GM11168 (cell line): Measurements from ENCODE around the gene ALG9.

Source experiments
- in situ Hi-C: fragments of 300-500 bp; cut with MboI; formaldehyde crosslinking; loops from one replicate; pipeline ENCODE4 v1.12.0; 2022; ENCODE audit warnings: low sequenced_read_pairs; ENCODE audit not compliant: unreplicated experiment

ALG9 gene

GRCh38 chr11:111882202-111882601 lies 10.8 kb upstream of the ALG9 start:
- in situ Hi-C loops: no loop called here

- in situ Hi-C loops: no loop called here
Measured at GRCh38 chr11:111879637-111879960, 8.2 kb upstream of the ALG9 start.

- in situ Hi-C loops: no loop called here
Measured at GRCh38 chr11:111878849-111879636, 7.7 kb upstream of the ALG9 start, which contains the start of the genes CFAP68 and FDXACB1. CFAP68 (plus strand) TSS chr11:111879541; CDS start chr11:111879561, 20 bp downstream. FDXACB1 (minus strand) TSS chr11:111879165; CDS start chr11:111879132, 33 bp downstream.

GRCh38 chr11:111878385-111878848 lies 7.0 kb upstream of the ALG9 start:
- in situ Hi-C loops: no loop called here

- in situ Hi-C loops: no loop called here
Measured at GRCh38 chr11:111871693-111872161, 346 bp upstream of the ALG9 start.

- in situ Hi-C loops: no loop called here
Measured at GRCh38 chr11:111870522-111870885, 877 bp downstream of the ALG9 start.

- in situ Hi-C loops: no loop called here
Measured at GRCh38 chr11:111870113-111870512, 1.3 kb downstream of the ALG9 start.

- in situ Hi-C loops: no loop called here
Measured at GRCh38 chr11:111860257-111860656, 11.1 kb downstream of the ALG9 start.

- in situ Hi-C loops: no loop called here
Measured at GRCh38 chr11:111855506-111855905, 15.9 kb downstream of the ALG9 start.

GRCh38 chr11:111852103-111852502 lies 19.3 kb downstream of the ALG9 start:
- in situ Hi-C loops: no loop called here

GRCh38 chr11:111851636-111852035 lies 19.7 kb downstream of the ALG9 start:
- in situ Hi-C loops: no loop called here

GRCh38 chr11:111851067-111851466 lies 20.3 kb downstream of the ALG9 start:
- in situ Hi-C loops: no loop called here

GRCh38 chr11:111849631-111850030 lies 21.8 kb downstream of the ALG9 start:
- in situ Hi-C loops: loop anchor here (10.0 kb wide), 2 partner anchors 65 to 255 kb away; no protein-coding TSS in a partner anchor

GRCh38 chr11:111846636-111847035 lies 24.7 kb downstream of the ALG9 start:
- in situ Hi-C loops: loop anchor here (10.0 kb wide), 2 partner anchors 62 to 252 kb away; no protein-coding TSS in a partner anchor

- in situ Hi-C loops: loop anchor here (10.0 kb wide), 2 partner anchors 61 to 251 kb away; no protein-coding TSS in a partner anchor
Measured at GRCh38 chr11:111846063-111846462, 25.3 kb downstream of the ALG9 start.

GRCh38 chr11:111845276-111846028 lies 25.9 kb downstream of the ALG9 start:
- in situ Hi-C loops: loop anchor here (10.0 kb wide), 2 partner anchors 61 to 251 kb away; no protein-coding TSS in a partner anchor

GRCh38 chr11:111843661-111844060 lies 27.7 kb downstream of the ALG9 start:
- in situ Hi-C loops: loop anchor here (10.0 kb wide), 2 partner anchors 59 to 249 kb away; no protein-coding TSS in a partner anchor

- in situ Hi-C loops: loop anchor here (10.0 kb wide), 2 partner anchors 57 to 247 kb away; no protein-coding TSS in a partner anchor
Measured at GRCh38 chr11:111841370-111842053, 29.9 kb downstream of the ALG9 start.

GRCh38 chr11:111840143-111840542 lies 31.2 kb downstream of the ALG9 start:
- in situ Hi-C loops: loop anchor here (10.0 kb wide), 2 partner anchors 55 to 245 kb away; no protein-coding TSS in a partner anchor

- in situ Hi-C loops: no loop called here
Measured at GRCh38 chr11:111838054-111838453, 33.3 kb downstream of the ALG9 start.
